ENCODE measurements around the gene SLC38A1. TPM values are rescaled to one million over a fixed set of nuclear protein-coding genes. Genes with fewer than 3 reads are reported as not detected.
A peak's percentile ranks its signal among the peaks of the same experiment; 100 is the strongest.

SLC38A1 gene
- total RNA-seq, 2 donors from 2014 or later = 265 to 277 TPM

DNA sequence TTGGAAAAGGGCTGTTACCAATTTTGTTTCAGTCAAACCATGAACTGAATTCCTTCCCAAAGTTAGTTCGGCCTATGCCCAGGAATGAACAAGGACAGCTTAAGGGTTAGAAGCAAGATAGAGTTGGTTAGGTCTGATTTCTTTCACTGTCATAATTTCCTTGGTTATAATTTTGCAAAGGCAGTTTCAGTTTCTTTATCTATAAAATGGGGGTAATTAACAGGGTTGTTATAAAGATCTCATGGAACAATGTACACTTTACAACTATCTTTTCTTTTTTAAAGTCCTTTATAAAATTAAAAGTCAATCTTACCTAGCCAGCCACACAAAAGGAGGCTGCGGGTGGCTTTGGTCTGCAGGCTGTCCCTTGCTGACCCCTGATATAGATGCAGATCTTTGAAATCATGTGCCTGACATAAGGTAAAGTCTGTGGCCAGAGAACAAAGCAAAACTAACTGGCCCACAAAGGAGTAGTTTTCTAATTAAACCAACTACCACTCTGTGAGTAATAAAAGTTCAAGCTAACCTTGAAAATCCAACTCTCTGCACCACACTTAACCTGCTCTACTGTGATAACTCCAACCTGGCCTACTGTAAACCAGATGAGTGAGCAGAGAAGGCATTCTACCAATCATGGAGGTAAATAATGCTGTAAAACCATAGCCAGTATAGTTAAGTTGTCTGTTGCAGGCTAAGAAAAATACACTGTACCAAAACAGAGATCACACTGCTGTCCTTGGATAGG lies 49.5 kb downstream of the SLC38A1 start:
- H3K36me3 Mint-ChIP-seq (ENCODE audit: insufficient read depth in 2 of 2) = peaks cover 26 to 53% of the 10 kb centered on the region in 2 donors
- DNase-seq (no peak), ATAC-seq (replicated peaks in 1 of 2) (peak; percentile 5 to 8)
- H3K27me3 Mint-ChIP-seq (ENCODE audit: low read depth) = no peaks in the 10 kb centered on the region
- peak overlapping the region; percentile 78 to 83 for H3K4me3 Mint-ChIP-seq
- H3K4me1 Mint-ChIP-seq (ENCODE audit: low read depth) = peaks cover 98% of the 10 kb centered on the region
- H3K27ac Mint-ChIP-seq = peak overlapping the region; percentile 92
- no peaks in the 10 kb centered on the region for H3K9me3 Mint-ChIP-seq

DNA sequence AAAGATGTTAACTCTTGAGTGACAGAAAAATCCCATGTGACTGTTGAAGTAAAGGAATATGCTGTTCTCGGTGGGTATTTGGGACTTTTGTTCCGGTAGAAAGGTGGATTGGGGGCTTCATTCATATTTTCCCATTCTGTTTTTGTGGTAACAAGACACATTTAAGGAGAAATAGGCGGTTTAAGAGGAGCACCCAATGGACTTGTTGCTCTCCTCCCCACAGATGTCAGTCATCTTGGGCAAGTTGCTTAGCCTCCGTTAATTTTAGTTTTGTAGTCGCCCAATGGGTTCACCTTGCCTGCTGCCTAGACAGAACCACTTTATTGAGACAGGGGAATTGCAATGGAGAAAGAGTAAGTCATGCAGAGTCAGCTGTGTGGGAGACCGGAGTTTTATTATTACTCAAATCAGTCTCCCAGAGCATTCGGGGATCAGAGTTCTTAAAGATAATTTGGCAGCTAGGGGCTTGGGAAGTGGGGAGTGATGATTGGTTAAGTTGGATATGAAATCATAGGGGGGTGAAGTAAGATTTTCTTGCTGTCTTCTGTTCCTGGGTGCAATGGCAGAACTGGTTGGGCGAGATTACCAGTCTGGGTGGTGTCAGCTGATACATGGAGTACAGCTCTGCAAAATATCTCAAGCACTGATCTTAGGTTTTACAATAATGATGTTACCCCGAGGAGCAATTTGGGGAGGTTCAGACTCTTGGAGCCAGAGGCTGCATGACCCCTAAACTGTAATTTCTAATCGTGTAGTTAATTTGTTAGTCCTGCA lies 50.3 kb downstream of the SLC38A1 start:
- peak overlapping the region; percentile 78 to 83 for H3K4me3 Mint-ChIP-seq
- peak overlapping the region; percentile 92 for H3K27ac Mint-ChIP-seq
- no peaks in the 10 kb centered on the region for H3K27me3 Mint-ChIP-seq (ENCODE audit: low read depth)
- peaks cover 100% of the 10 kb centered on the region for H3K4me1 Mint-ChIP-seq (ENCODE audit: low read depth)
- peaks cover 29 to 55% of the 10 kb centered on the region in 2 donors for H3K36me3 Mint-ChIP-seq (ENCODE audit: insufficient read depth in 2 of 2)
- ATAC-seq (replicated peaks in 1 of 2) = no peak
- peak; percentile 31 to 41 for DNase-seq
- H3K9me3 Mint-ChIP-seq = no peaks in the 10 kb centered on the region

- Mint-ChIP-seq H3K36me3 (ENCODE audit: insufficient read depth in 2 of 2) (peaks cover 30 to 54% of the 10 kb centered on the region in 2 donors), H3K27ac (peak overlapping the region; percentile 92), H3K27me3 (ENCODE audit: low read depth) (no peaks in the 10 kb centered on the region), H3K9me3 (no peaks in the 10 kb centered on the region), H3K4me3 (peak overlapping the region; percentile 78 to 83), H3K4me1 (ENCODE audit: low read depth) (peaks cover 100% of the 10 kb centered on the region)
- DNase-seq (peak; percentile 73 to 76), ATAC-seq (replicated peaks in 1 of 2) (peak; percentile 20 to 33)
Measured at GRCh38 chr12:46217541-46218321, 51.1 kb downstream of the SLC38A1 start.

DNA sequence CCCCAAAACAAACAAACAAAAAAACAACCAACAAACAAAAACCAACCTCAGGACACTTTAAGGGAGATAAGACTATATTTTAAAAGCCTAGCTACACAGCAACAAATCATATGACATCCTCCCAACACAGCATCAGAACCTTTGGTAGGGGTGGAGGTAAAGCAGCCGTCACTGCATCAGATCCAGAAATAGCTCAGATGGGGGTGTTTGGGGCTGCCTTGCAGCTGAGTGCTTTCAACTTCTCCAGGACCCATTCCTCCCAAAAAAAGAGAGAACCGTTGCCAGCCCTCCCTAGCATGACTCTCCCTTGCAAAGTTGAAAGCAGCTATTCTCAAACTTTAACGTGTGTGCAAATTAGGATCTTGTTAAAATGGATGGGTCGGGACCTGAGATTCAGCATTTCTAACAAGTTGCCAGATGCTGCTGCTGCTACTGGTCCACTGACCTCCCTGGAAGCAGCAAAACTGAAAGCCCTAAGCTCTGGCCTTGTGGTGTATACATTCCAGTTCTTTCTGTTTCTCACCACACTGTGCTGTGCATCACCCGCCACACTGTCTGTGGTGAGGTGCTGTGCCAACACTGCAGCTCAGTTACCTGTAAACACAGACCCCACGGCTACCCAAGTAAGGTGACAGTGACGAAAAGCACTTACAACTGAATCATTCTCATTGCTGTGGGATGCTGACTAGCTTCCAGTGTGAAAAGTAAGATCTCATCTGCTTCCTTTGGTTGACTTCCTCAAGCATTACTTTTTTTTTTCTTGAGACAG lies 54.0 kb downstream of the SLC38A1 start:
- DNase-seq = peak; percentile 86 to 93
- Mint-ChIP-seq H3K27ac (peak overlapping the region; percentile 98), H3K4me3 (peak overlapping the region; percentile 90 to 94), H3K27me3 (ENCODE audit: low read depth) (no peaks in the 10 kb centered on the region), H3K36me3 (ENCODE audit: insufficient read depth in 2 of 2) (peaks cover 38 to 55% of the 10 kb centered on the region in 2 donors), H3K9me3 (no peaks in the 10 kb centered on the region), H3K4me1 (ENCODE audit: low read depth) (peaks cover 100% of the 10 kb centered on the region)
- ATAC-seq (replicated peaks in 1 of 2) = peak; percentile 82 to 83

GRCh38 chr12:46212108-46212982 lies 56.5 kb downstream of the SLC38A1 start:
- Mint-ChIP-seq H3K4me3 (peak overlapping the region; percentile 80 to 87), H3K27me3 (ENCODE audit: low read depth) (no peaks in the 10 kb centered on the region), H3K36me3 (ENCODE audit: insufficient read depth in 2 of 2) (peaks cover 28 to 58% of the 10 kb centered on the region in 2 donors), H3K27ac (peak overlapping the region; percentile 95), H3K4me1 (ENCODE audit: low read depth) (peaks cover 100% of the 10 kb centered on the region), H3K9me3 (no peaks in the 10 kb centered on the region)
- DNase-seq = no peak
- ATAC-seq (replicated peaks in 1 of 2) = no peak

DNA sequence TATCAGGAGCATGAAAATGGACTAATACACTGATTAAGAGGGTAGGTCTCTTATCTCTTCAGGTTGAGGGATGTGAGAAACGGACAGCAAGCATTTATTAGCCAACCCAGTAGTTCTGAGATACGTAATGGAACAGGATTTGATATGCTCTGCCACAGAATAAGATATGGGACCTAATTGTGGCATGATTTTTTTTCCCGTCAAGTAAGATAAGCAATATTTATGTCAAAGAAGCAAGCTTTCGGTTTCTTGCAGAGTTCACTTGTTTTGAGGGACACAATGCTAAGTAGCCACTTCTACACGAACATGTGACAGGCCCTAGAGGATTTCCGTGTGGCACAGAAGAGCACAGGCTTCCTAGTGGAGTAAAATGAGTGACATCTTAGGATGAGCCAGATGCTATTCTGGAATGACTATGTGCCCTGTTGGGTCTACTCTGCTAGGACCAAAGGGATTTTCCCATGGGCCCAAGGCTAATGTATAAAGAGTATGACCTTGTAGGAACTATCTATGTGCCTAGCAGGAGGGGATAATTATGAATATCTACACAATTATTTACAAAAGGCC lies 57.9 kb downstream of the SLC38A1 start:
- Mint-ChIP-seq H3K9me3 (no peaks in the 10 kb centered on the region), H3K4me3 (peak overlapping the region; percentile 80 to 87), H3K36me3 (ENCODE audit: insufficient read depth in 2 of 2) (peaks cover 27 to 59% of the 10 kb centered on the region in 2 donors), H3K27me3 (ENCODE audit: low read depth) (no peaks in the 10 kb centered on the region), H3K4me1 (ENCODE audit: low read depth) (peaks cover 86% of the 10 kb centered on the region), H3K27ac (peak overlapping the region; percentile 95)
- ATAC-seq (replicated peaks in 1 of 2) (no peak), DNase-seq (no peak)

GRCh38 chr12:46209914-46210872 lies 58.6 kb downstream of the SLC38A1 start:
- DNase-seq = peak; percentile 59 to 70
- Mint-ChIP-seq H3K4me1 (ENCODE audit: low read depth) (peaks cover 82% of the 10 kb centered on the region), H3K4me3 (peak overlapping the region; percentile 80 to 87), H3K9me3 (no peaks in the 10 kb centered on the region), H3K27ac (peak overlapping the region; percentile 95), H3K36me3 (ENCODE audit: insufficient read depth in 2 of 2) (peaks cover 25 to 59% of the 10 kb centered on the region in 2 donors), H3K27me3 (ENCODE audit: low read depth) (no peaks in the 10 kb centered on the region)
- peak; percentile 51 to 54 for ATAC-seq (replicated peaks in 1 of 2)

GRCh38 chr12:46209170-46209569 lies 59.7 kb downstream of the SLC38A1 start:
- ATAC-seq (replicated peaks in 1 of 2) (no peak), DNase-seq (no peak)
- Mint-ChIP-seq H3K9me3 (no peaks in the 10 kb centered on the region), H3K27ac (peak overlapping the region; percentile 95), H3K27me3 (ENCODE audit: low read depth) (no peaks in the 10 kb centered on the region), H3K4me1 (ENCODE audit: low read depth) (peaks cover 72% of the 10 kb centered on the region), H3K36me3 (ENCODE audit: insufficient read depth in 2 of 2) (peaks cover 26 to 64% of the 10 kb centered on the region in 2 donors), H3K4me3 (peak overlapping the region; percentile 80 to 87)

GRCh38 chr12:46208370-46208769 lies 60.5 kb downstream of the SLC38A1 start:
- Mint-ChIP-seq H3K27ac (peak overlapping the region; percentile 95), H3K27me3 (ENCODE audit: low read depth) (no peaks in the 10 kb centered on the region), H3K4me3 (no peak overlapping the region), H3K4me1 (ENCODE audit: low read depth) (peaks cover 64% of the 10 kb centered on the region), H3K9me3 (no peaks in the 10 kb centered on the region), H3K36me3 (ENCODE audit: insufficient read depth in 2 of 2) (peaks cover 24 to 64% of the 10 kb centered on the region in 2 donors)
- ATAC-seq (replicated peaks in 1 of 2) (no peak), DNase-seq (no peak)

DNA sequence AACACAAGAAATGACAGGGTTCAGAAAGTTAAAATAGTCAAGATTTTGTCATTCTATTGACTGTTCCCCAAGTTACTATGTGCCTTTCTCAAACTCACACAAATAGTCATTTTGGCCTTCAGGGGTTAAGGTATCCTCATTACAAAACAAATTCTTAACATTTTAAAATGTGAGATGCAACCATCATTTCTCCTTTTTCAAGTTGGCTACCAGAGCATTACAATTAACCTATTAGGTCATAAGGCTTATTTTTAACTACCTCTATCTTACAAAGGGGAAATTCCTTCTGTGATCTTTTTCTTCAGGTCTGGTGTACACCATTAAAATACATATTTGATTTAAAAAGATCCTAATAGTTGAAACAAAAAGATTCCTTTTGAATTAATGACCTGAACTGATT lies 61.2 kb downstream of the SLC38A1 start:
- H3K4me1 Mint-ChIP-seq (ENCODE audit: low read depth) = peaks cover 57% of the 10 kb centered on the region
- no peak overlapping the region for H3K4me3 Mint-ChIP-seq
- peaks cover 24 to 67% of the 10 kb centered on the region in 2 donors for H3K36me3 Mint-ChIP-seq (ENCODE audit: insufficient read depth in 2 of 2)
- no peaks in the 10 kb centered on the region for H3K9me3 Mint-ChIP-seq
- H3K27ac Mint-ChIP-seq = peak overlapping the region; percentile 68
- DNase-seq = no peak
- ATAC-seq (replicated peaks in 1 of 2) = no peak
- no peaks in the 10 kb centered on the region for H3K27me3 Mint-ChIP-seq (ENCODE audit: low read depth)
